KMS-11 (cell line): ENCODE results near the gene CAV2.

Experiments used
- H2AFZ ChIP-seq: fragments of 200-600 bp; sonication (generic); 2 replicates; pipeline ENCODE4 v1.6.1; 2016; ENCODE audit warnings: antibody characterized with exemption, mixed run types, low read depth
- H3K27ac ChIP-seq: fragments of 200-600 bp; sonication (generic); 2 replicates; pipeline ENCODE4 v1.6.1; 2016; ENCODE audit warnings: mild to moderate bottlenecking, mixed run types
- H3K27me3 ChIP-seq: fragments of 200-600 bp; sonication (generic); 2 replicates; pipeline ENCODE4 v1.6.1; 2017; ENCODE audit warnings: mild to moderate bottlenecking, low read depth, mixed run types, moderate library complexity; ENCODE audit not compliant: insufficient read depth
- H3K36me3 ChIP-seq: fragments of 200-600 bp; sonication (generic); 2 replicates; pipeline ENCODE4 v1.6.1; 2017; ENCODE audit warnings: mild to moderate bottlenecking, mixed run types; ENCODE audit not compliant: insufficient read depth
- H3K4me1 ChIP-seq: fragments of 200-600 bp; sonication (generic); 2 replicates; pipeline ENCODE4 v1.6.1; 2016; ENCODE audit warnings: mild to moderate bottlenecking, low read depth, mixed run types; ENCODE audit not compliant: poor library complexity, severe bottlenecking
- H3K4me2 ChIP-seq: fragments of 200-600 bp; sonication (generic); 2 replicates; pipeline ENCODE4 v1.7.0; 2016; ENCODE audit warnings: mild to moderate bottlenecking, mixed run types
- H3K4me3 ChIP-seq: fragments of 200-600 bp; sonication (generic); IDR thresholded peaks from 2 replicates; pipeline ENCODE4 v1.6.1; 2017; ENCODE audit warnings: low read depth, low read length, mixed read lengths; ENCODE audit not compliant: insufficient read depth
- H3K79me2 ChIP-seq: fragments of 200-600 bp; sonication (generic); 2 replicates; pipeline ENCODE4 v1.6.1; 2016; ENCODE audit warnings: low read depth, mixed run types; ENCODE audit not compliant: insufficient read depth
- H3K9ac ChIP-seq: fragments of 200-600 bp; sonication (generic); 2 replicates; pipeline ENCODE4 v1.6.1; 2016; ENCODE audit warnings: mild to moderate bottlenecking, mixed run types
- H4K20me1 ChIP-seq: fragments of 200-600 bp; sonication (generic); 2 replicates; pipeline ENCODE4 v1.6.1; 2016; ENCODE audit warnings: mild to moderate bottlenecking, mixed run types; ENCODE audit not compliant: insufficient read depth
- TF ChIP-seq, protein P1 (sequence below): fragments of 200-600 bp; sonication (generic); conservative IDR thresholded peaks from 2 replicates; pipeline ENCODE4 v1.6.1; 2017; ENCODE audit warnings: low read depth, mild to moderate bottlenecking, antibody characterized with exemption, low read length, moderate library complexity, mixed read lengths

The CAV2 gene

DNA sequence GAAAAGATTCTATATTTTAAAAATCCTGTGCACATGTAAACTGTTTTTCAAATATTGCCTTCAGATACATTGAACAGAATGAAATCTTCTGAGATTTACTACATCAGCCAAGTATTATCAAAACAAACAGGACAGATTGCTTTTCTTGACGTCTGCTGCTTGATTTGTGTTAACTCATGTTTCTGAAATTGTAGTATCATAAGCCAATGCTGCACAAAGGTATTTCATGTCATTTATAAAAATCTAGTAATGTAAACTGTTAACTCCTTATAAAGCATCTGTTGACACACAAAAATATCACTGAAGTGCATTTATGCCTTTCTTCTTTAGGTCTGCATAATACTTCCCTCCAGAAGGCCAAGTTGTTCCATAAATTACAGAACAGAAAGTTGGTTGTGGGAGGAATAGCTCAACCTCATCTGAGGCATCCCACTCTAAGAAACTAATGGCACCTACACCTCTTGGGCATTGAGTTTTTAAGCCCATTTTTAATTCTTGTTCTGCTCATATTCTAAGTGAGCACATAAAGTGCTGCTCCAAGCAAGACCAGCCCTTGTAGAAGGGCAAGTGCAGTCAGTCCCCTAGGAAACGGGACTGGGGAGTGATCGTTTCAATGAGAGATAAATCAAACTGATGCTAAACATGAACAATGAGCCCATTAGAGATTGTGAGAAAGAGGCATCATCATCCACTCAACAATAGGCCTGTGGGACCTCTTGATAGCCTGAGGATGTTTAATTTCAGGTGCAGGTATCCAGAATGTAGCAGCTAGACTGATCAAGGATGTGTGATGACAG lies 53.8 kb downstream of the CAV2 start:
- no peak overlapping the region for H3K27ac ChIP-seq
- no peak overlapping the region for H3K4me2 ChIP-seq

DNA sequence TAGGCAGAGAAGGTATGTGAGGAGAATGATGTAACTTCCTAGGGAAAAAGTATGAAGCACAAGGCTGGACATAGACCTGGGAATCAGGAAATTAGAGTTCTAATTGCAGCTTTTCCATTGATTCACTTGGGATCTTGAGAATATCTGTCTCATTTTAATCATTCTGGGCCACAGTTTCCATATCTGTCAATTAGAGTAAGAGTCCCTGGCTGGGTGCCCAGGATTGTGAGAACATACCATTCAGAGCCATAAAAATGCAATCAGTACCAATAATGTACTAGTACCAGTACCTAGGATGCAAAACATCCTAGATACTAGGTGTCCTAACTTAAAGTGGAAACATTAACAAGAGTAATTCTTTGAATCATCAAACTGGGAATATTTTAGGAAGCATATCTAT lies 54.9 kb downstream of the CAV2 start:
- Histone ChIP-seq H3K4me1 (no peaks in the 10 kb centered on the region), H3K4me2 (no peak overlapping the region), H4K20me1 (no peaks in the 10 kb centered on the region), H3K27ac (no peak overlapping the region), H3K36me3 (no peaks in the 10 kb centered on the region), H3K27me3 (no peaks in the 10 kb centered on the region), H3K4me3 (no peak overlapping the region), H2AFZ (no peak overlapping the region), H3K79me2 (no peaks in the 10 kb centered on the region), H3K9ac (no peak overlapping the region)
- TF ChIP-seq, protein P1, sequence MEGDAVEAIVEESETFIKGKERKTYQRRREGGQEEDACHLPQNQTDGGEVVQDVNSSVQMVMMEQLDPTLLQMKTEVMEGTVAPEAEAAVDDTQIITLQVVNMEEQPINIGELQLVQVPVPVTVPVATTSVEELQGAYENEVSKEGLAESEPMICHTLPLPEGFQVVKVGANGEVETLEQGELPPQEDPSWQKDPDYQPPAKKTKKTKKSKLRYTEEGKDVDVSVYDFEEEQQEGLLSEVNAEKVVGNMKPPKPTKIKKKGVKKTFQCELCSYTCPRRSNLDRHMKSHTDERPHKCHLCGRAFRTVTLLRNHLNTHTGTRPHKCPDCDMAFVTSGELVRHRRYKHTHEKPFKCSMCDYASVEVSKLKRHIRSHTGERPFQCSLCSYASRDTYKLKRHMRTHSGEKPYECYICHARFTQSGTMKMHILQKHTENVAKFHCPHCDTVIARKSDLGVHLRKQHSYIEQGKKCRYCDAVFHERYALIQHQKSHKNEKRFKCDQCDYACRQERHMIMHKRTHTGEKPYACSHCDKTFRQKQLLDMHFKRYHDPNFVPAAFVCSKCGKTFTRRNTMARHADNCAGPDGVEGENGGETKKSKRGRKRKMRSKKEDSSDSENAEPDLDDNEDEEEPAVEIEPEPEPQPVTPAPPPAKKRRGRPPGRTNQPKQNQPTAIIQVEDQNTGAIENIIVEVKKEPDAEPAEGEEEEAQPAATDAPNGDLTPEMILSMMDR = no peak

More for the DNA sequence above, 53.8 kb downstream of the CAV2 start:
- Histone ChIP-seq H3K4me1 (no peaks in the 10 kb centered on the region), H3K4me3 (no peak overlapping the region), H3K36me3 (no peaks in the 10 kb centered on the region), H3K27me3 (no peaks in the 10 kb centered on the region), H3K9ac (no peak overlapping the region), H2AFZ (no peak overlapping the region), H3K79me2 (no peaks in the 10 kb centered on the region), H4K20me1 (no peaks in the 10 kb centered on the region)
- TF ChIP-seq, protein P1 = no peak

DNA sequence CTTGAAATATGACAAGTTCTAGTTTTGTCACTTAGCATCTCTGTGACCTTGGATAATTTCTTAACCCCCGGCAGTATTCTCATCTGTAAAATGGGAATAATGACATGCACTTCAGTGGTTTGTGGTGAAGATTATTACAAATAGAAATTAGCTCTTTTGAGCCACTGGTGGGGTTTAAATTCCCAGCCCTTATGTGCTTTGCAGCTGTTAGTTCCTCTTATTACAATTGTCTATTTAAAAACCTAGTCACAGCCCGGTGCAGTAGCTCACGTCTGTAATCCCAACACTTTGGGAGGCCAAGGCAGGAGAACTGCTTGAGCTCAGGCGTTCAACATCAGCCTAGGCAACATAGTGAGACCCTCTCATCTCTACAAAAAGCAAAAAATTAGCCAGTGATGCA lies 55.4 kb downstream of the CAV2 start:
- TF ChIP-seq, protein P1 = no peak
- no peak overlapping the region for H3K9ac ChIP-seq
- H2AFZ ChIP-seq = no peak overlapping the region
- H4K20me1 ChIP-seq = no peaks in the 10 kb centered on the region
- no peaks in the 10 kb centered on the region; the same call in 1 of the 2 replicates for H3K36me3 ChIP-seq
- no peaks in the 10 kb centered on the region for H3K79me2 ChIP-seq
- no peak overlapping the region for H3K4me3 ChIP-seq
- no peaks in the 10 kb centered on the region for H3K4me1 ChIP-seq
- H3K27ac ChIP-seq = no peak overlapping the region
- H3K27me3 ChIP-seq = no peaks in the 10 kb centered on the region
- no peak overlapping the region for H3K4me2 ChIP-seq

DNA sequence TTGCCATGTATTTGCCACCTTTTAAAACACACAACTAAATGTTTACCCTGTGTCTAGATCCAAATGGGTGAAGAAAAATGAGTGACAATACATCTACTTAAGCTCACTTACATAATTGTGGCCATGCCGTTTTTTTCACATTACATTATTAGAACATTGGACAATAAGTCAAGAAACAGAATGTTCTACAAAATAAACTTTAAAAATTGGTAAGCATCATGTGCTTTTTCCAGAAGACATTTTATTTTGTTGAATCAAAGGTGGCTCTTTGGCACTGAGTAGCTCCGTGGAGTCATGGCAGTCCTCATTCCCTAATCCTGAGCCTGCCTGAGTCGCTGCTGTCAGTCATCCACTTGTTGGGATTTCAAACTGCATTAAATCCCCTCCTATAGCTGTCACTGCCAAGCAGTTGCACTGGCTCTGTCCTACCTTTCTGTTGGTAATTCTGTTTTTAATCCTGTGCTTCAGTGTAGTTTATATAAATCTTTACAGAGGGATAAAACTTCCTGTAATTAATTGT lies 57.6 kb downstream of the CAV2 start:
- no peak overlapping the region for H2AFZ ChIP-seq
- TF ChIP-seq, protein P1 = no peak
- H3K4me2 ChIP-seq = no peak overlapping the region
- H3K9ac ChIP-seq = no peak overlapping the region
- no peak overlapping the region for H3K27ac ChIP-seq
- H3K36me3 ChIP-seq = no peaks in the 10 kb centered on the region; the same call in 1 of the 2 replicates
- H3K27me3 ChIP-seq = no peaks in the 10 kb centered on the region
- no peaks in the 10 kb centered on the region for H4K20me1 ChIP-seq
- no peaks in the 10 kb centered on the region for H3K4me1 ChIP-seq
- no peaks in the 10 kb centered on the region for H3K79me2 ChIP-seq
- no peak overlapping the region for H3K4me3 ChIP-seq
